Measurements from ENCODE around the gene PLCXD1. TPM values are rescaled to one million over a fixed set of nuclear protein-coding genes. Genes with fewer than 3 reads are reported as not detected.

The PLCXD1 gene
- total and polyA plus RNA-seq, 9 of the 15 experiments (the other 6 are each of a cell fraction or from before 2014, with no cell fraction given): 6.0 to 60.2 (median 39.5) TPM

GRCh38 chrX:292900-293897 is 12.0 kb downstream of the PLCXD1 start (continued):
- TF ChIP-seq, protein P1, sequence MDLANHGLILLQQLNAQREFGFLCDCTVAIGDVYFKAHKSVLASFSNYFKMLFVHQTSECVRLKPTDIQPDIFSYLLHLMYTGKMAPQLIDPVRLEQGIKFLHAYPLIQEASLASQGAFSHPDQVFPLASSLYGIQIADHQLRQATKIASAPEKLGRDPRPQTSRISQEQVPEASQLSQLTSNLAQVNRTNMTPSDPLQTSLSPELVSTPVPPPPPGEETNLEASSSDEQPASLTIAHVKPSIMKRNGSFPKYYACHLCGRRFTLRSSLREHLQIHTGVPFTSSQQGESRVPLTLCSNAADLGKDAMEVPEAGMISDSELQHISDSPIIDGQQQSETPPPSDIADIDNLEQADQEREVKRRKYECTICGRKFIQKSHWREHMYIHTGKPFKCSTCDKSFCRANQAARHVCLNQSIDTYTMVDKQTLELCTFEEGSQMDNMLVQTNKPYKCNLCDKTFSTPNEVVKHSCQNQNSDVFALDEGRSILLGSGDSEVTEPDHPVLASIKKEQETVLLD (IDR thresholded peaks at IDR 0.05): no peak
- 0 out of 2 replicates have a peak, but pooled peaks have one; percentile 38 for TF ChIP-seq PTBP1 (IDR thresholded peaks at IDR 0.05; ENCODE audit: low read depth, low read length)
- TF ChIP-seq ZNF239 (CRISPR knock-in tag; IDR thresholded peaks at IDR 0.05): peak; percentile 65; the same call in 1 of the 2 replicates
- peak; percentile 55; the same call in 1 of the 2 replicates for TF ChIP-seq SMARCA5 (IDR thresholded peaks at IDR 0.05)

DNA sequence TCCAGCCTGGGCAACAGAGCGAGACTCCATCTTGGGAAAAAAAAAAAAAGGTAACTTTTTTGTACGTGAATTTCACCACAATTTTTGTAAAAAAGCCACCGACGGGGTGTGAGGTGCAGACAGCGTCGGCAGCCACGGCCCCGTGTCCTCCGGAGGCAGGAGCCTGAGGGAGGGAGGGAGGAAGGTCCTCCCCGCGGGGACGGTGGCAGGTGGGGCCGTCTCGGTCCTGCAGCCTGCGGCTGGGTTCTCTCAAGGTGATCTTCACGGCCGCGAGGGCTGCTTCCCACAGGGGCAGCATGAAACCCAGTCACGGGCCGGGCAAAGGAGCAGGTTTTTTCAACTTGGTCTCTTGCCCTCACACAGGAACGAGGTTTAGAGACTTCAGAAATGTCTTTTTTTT is 14.0 kb downstream of the PLCXD1 start:
- DNase-seq (ENCODE audit: extremely low read depth in 1 of 4, low spot score in 3 of 4) (no peak), FAIRE-seq (no peak), ATAC-seq (no peak)
- intact Hi-C loops (cut with micrococcal nuclease) (no loop called here), in situ Hi-C loops (cut with MboI) (no loop called here)
- Histone ChIP-seq H3K4me3 (no peak overlapping the region), H3K79me2 (ENCODE audit: control insufficient read depth, insufficient read depth, low read length) (no peaks in the 10 kb centered on the region), H3K27ac (ENCODE audit: extremely low read depth, low read depth, low read length) (no peak overlapping the region), H3K9ac (ENCODE audit: insufficient read depth in 1 of 2, low read depth in 2 of 2, low read length in 2 of 2) (no peak overlapping the region), H3K9me1 (ENCODE audit: control insufficient read depth, insufficient read depth, low read length) (no peaks in the 10 kb centered on the region), H4K20me1 (replicated peaks; ENCODE audit: control insufficient read depth, insufficient read depth, low read length) (no peaks in the 10 kb centered on the region), H3K27me3 (ENCODE audit: control insufficient read depth in 2 of 2, insufficient read depth in 2 of 2, low read length in 2 of 2) (no peaks in the 10 kb centered on the region), H3K4me1 (replicated peaks in 1 of 2; ENCODE audit: control insufficient read depth in 2 of 2, insufficient read depth in 2 of 2, low read length in 2 of 2) (no peaks in the 10 kb centered on the region), H2AFZ (ENCODE audit: low read depth, low read length) (no peak overlapping the region), H3K4me2 (ENCODE audit: insufficient read depth, low read length) (no peak overlapping the region), H3K9me3 (replicated peaks; ENCODE audit: control insufficient read depth, insufficient read depth, low read depth, low read length) (no peaks in the 10 kb centered on the region), H3K36me3 (ENCODE audit: control insufficient read depth, insufficient read depth, low read length) (peaks cover 60% of the 10 kb centered on the region; the same call in 2 of the 3 replicates)
- 87% methylated on average over 5 of the region's 21 CpGs for WGBS (ENCODE audit: insufficient coverage, low coverage, missing lambda C conversion rate)
- ChIA-PET POLR2A (no interaction called here), CTCF (ENCODE audit: low intra/inter-chr PET ratio) (no interaction called here)
- BruUV-seq (replicated peaks): no TSS peak
- TF ChIP-seq SMAD3 (CRISPR knock-in tag; conservative IDR thresholded peaks at IDR 0.05): no peak
- TF ChIP-seq ZNF717 (CRISPR knock-in tag; IDR thresholded peaks at IDR 0.05): no peak
- peak; percentile 27 for TF ChIP-seq RBM22 (IDR thresholded peaks at IDR 0.05; ENCODE audit: low read depth, low read length, poor library complexity, severe bottlenecking)
- no peak for TF ChIP-seq MYC (IDR thresholded peaks at IDR 0.05; ENCODE audit: low read depth, low read length)
- no peak for TF ChIP-seq MYC (CRISPR knock-in tag; IDR thresholded peaks at IDR 0.05; ENCODE audit: borderline replicate concordance, low read depth)
- TF ChIP-seq ZC3H11A (IDR thresholded peaks at IDR 0.05; ENCODE audit: low read depth, low read length): no peak
- TF ChIP-seq STAT6 (CRISPR knock-in tag; IDR thresholded peaks at IDR 0.05): no peak
